ENCODE data around the gene OAS2.
"Not testable (repeated sequence)": the region's sequence is repeated elsewhere in the genome, so short reads cannot be mapped to it uniquely, and the experiment has no call there.

The OAS2 gene

DNA sequence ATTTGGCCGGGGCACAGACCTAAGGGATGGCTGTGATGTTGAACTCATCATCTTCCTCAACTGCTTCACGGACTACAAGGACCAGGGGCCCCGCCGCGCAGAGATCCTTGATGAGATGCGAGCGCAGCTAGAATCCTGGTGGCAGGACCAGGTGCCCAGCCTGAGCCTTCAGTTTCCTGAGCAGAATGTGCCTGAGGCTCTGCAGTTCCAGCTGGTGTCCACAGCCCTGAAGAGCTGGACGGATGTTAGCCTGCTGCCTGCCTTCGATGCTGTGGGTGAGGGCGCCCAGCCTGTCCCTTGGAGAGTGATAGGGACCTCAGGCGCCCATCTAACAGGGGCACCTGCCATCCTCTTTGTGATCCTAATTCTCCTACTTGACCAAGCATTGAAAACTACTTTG lies 27.6 kb upstream of the OAS2 start:
- DNase-seq: no peak

DNA sequence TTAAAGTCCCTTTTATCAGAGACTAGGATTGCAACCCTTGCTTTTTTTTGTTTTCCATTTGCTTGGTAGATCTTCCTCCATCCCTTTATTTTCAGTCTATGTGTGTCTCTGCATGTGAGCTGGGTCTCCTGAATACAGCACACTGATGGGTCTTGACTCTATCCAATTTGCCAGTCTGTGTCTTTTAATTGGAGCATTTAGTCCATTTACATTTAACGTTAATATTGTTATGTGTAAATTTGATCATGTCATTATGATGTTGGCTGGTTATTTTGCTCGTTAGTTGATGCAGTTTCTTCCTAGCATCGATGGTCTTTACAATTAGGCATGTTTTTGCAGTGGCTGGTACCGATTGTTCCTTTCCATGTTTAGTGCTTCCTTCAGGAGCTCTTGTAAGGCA lies 21.2 kb upstream of the OAS2 start:
- not testable (repeated sequence) for DNase-seq

DNA sequence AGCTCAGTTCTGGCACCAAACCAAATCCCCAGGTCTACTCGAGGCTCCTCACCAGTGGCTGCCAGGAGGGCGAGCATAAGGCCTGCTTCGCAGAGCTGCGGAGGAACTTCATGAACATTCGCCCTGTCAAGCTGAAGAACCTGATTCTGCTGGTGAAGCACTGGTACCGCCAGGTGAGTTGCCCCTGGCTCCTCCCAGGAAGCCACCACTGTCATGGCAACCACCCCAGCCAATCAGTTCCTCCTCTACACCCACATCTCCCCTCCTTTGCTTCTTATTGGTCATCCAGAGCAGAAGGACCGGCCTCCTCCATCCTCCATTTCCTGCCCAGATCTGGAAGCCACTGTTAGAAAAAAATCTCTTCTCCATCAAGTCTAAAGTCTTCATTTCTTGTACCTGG lies 17.2 kb upstream of the OAS2 start:
- DNase-seq: no peak

DNA sequence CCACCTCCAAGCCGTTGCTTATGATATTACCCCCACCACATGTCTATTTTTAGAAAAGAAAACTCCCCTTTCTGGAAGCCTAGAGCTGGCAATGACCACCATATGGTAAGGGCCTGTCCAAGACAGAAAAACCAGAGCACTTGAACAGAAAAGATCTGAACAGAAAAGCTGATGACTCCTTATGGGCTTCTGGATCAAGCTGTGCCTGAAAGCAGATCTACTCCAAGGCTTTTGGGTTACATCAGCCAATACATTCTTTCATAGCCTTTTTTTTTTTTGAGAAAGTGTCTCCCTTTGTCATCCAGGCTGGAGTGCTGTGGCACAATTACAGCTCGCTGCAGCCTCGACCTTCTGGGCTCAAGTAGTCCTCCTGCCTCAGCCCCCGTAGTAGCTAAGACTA lies 16.8 kb upstream of the OAS2 start:
- DNase-seq: no peak

DNA sequence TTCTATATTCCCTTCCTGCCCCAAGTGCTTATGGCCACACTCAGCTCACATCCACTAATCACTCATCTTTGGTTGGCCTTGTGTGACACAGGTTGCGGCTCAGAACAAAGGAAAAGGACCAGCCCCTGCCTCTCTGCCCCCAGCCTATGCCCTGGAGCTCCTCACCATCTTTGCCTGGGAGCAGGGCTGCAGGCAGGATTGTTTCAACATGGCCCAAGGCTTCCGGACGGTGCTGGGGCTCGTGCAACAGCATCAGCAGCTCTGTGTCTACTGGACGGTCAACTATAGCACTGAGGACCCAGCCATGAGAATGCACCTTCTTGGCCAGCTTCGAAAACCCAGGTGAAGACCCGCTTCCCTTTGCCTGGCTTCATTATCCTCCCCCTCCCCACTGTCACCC lies 15.8 kb upstream of the OAS2 start:
- DNase-seq: no peak

DNA sequence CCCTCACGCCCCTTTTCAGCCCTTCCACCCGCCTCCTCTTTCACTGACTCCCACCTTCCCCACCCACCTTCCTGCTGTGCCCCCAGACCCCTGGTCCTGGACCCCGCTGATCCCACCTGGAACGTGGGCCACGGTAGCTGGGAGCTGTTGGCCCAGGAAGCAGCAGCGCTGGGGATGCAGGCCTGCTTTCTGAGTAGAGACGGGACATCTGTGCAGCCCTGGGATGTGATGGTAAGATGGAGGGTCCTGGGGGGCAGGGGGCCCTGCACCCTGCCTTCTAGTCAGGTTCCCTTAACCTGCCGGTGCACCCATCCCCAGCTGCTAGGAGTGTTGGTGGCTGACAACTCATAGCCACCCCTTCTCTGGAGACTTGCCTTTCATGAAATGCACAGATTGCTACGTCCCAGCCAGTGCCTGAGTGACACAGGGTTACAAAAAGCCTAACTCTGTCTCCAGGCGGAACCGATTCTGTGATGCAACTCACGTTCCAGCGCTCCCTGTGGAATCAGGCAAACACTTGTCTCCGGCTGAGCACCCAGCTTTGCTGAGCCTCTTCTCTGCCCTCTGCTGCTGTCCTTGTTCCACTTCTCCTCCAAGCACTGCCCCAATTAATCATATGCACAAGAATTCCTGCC lies 15.0 kb upstream of the OAS2 start:
- no peak for DNase-seq

DNA sequence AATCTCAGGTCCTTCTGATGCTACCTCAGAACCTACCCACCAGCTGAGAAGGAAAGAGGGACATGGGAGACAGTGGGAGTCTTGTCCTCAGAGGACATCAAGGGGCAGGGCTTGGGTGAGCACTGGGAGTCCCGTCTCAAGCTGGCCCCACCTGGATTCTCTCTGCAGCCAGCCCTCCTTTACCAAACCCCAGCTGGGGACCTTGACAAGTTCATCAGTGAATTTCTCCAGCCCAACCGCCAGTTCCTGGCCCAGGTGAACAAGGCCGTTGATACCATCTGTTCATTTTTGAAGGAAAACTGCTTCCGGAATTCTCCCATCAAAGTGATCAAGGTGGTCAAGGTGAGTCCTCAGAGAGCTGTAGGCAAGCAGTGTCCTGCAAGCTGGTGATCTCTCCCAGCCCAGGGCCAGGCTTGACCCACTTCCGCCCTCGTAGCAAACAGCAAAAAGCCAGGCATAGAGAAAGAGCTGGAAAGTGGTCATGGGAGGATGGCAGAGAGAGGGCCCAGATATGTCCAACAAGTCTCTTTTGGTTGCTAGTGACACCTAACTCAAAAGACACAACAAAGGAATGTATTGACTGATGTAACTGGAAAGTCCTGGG lies 14.2 kb upstream of the OAS2 start:
- no peak for DNase-seq

DNA sequence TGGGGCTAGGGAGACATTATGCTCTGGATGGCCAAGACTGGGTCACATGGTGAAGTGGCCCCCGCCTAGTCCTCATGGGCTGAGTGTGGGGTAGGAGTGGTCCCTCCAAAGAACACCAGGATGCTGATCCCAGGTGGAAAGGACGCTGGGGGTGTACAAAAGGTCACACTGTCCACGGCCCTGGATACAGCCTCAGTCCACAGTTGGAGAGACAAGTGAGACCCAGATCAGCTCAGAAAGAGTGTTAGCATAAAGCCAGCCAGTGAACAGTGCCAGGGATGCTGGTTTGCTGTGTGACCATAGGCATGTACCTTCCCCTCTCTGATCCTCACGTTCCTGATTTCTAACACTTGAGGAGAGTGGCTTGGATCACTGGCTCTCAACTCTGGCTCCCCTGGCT lies 13.4 kb upstream of the OAS2 start:
- no peak for DNase-seq

DNA sequence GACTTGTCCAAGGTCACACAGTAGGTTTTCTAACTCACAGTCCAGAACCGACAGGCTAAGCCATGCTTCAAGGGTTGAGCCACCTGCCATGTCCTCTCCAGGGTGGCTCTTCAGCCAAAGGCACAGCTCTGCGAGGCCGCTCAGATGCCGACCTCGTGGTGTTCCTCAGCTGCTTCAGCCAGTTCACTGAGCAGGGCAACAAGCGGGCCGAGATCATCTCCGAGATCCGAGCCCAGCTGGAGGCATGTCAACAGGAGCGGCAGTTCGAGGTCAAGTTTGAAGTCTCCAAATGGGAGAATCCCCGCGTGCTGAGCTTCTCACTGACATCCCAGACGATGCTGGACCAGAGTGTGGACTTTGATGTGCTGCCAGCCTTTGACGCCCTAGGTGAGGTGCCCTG lies 12.7 kb upstream of the OAS2 start:
- DNase-seq: no peak

DNA sequence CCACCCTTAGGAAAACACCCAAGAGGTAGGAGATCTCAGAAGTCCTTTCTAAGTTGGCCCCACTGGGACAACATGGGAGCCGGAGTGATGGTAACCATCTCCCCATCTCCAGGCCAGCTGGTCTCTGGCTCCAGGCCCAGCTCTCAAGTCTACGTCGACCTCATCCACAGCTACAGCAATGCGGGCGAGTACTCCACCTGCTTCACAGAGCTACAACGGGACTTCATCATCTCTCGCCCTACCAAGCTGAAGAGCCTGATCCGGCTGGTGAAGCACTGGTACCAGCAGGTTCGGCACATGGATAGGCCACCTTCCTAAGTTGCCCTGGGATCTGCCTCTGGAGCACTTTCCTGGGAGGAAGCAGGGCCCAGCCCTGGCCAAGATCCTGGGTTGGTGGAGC lies 11.0 kb upstream of the OAS2 start:
- DNase-seq: no peak

DNA sequence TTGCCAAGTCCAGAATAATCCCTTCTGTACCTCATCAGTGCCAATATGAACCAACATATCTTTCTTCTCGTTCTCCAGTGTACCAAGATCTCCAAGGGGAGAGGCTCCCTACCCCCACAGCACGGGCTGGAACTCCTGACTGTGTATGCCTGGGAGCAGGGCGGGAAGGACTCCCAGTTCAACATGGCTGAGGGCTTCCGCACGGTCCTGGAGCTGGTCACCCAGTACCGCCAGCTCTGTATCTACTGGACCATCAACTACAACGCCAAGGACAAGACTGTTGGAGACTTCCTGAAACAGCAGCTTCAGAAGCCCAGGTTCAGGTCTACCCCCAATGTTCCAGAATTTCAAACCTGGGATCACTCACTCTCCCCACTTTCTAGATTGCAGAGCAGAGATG lies 10.5 kb upstream of the OAS2 start:
- DNase-seq: no peak

DNA sequence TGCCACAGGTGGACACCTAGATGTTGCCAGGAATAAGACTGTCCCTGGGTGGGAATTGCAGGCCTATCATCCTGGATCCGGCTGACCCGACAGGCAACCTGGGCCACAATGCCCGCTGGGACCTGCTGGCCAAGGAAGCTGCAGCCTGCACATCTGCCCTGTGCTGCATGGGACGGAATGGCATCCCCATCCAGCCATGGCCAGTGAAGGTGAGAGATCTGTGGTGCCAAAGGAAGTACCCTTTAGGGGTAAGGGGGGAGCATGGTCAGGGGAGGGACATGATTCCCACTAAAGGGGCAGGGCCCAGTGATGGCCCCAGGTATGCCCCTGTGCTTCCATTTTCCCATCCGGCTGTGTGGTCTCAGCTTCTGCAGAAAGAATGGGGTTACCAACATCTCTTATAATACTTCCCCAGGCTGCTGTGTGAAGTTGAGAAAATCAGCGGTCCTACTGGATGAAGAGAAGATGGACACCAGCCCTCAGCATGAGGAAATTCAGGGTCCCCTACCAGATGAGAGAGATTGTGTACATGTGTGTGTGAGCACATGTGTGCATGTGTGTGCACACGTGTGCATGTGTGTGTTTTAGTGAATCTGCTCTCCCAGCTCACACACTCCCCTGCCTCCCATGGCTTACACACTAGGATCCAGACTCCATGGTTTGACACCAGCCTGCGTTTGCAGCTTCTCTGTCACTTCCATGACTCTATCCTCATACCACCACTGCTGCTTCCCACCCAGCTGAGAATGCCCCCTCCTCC lies 8.6 kb upstream of the OAS2 start:
- DNase-seq: no peak

DNA sequence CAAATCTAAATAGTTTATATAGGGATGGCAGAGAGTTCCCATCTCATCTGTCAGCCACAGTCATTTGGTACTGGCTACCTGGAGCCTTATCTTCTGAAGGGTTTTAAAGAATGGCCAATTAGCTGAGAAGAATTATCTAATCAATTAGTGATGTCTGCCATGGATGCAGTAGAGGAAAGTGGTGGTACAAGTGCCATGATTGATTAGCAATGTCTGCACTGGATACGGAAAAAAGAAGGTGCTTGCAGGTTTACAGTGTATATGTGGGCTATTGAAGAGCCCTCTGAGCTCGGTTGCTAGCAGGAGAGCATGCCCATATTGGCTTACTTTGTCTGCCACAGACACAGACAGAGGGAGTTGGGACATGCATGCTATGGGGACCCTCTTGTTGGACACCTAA lies 7.9 kb upstream of the OAS2 start:
- no peak for DNase-seq

DNA sequence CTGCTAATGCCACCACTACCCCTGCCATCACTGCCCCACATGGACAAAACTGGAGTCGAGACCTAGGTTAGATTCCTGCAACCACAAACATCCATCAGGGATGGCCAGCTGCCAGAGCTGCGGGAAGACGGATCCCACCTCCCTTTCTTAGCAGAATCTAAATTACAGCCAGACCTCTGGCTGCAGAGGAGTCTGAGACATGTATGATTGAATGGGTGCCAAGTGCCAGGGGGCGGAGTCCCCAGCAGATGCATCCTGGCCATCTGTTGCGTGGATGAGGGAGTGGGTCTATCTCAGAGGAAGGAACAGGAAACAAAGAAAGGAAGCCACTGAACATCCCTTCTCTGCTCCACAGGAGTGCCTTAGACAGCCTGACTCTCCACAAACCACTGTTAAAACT lies 7.1 kb upstream of the OAS2 start:
- DNase-seq: no peak

DNA sequence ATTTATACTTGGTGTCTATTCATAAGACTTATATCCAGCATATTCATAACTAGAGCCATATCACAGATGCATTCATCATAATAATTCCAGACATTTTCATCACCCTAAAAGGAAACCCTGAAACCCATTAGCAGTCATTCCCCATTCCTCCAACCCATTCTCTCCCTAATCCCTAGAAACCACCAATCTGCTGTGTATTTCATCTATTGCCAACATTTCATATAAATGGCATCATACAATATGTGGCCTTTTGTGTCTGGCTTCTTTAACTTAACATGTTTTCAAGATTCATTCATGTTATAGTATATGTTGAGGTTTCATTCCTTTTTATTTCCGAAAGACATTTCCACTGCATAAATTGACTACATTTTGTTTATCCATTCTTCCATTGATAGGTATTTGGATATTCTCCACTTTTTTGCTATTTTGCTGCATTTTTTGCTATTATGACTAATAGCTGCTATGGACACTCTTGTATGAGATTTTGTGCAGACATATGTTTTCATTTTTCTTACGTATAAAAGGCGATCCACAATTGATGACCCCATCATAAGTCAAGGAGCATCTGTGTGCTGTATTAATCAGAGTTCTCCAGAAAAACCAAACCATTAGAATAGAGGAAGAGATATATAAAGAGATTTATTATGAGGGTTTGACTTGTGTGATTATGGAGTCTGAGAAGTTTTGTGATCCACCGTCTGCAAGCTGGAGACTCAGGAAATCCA lies 5.1 kb upstream of the OAS2 start:
- DNase-seq: no peak

DNA sequence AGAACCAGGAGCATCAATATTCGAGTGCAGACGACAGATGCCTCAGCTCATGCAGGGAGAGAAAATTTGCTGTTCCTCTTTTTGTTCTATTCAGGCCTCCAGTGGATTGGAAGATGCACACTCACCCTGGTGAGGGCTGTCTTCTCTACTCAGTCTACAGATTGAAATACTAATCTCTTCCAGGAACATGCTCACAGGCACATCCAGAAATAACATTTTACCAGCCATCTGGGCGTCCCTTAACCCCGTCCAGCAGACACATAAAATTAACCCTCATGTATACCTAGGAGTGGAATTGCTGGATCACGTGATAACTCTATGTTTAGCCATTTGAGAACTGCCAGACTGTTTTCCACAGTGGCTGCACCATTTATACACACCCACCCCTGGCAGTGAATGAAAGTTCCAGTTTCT lies 4.5 kb upstream of the OAS2 start:
- DNase-seq: peak in 2 of 3 donors; percentile 41 to 60

DNA sequence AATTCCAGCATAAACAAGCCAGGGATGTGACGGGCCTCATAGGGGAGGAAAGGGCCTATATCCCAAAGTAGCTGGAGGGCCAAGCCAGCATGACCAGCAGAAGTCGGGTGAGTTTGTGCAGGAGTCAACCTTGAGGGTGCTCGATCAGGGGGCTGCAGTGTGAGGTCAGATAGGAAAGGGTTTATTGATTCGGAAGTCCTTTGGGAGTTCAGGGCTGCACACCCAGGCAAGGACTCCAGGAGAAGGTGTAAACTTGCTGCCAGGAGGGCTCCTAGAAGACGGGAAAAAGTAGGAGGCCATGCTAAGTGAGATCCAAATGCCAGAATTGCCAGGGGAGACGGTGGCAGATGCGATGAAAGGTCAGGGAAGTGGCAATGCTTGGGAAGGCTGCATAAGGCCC lies 3.4 kb upstream of the OAS2 start:
- DNase-seq: no peak

DNA sequence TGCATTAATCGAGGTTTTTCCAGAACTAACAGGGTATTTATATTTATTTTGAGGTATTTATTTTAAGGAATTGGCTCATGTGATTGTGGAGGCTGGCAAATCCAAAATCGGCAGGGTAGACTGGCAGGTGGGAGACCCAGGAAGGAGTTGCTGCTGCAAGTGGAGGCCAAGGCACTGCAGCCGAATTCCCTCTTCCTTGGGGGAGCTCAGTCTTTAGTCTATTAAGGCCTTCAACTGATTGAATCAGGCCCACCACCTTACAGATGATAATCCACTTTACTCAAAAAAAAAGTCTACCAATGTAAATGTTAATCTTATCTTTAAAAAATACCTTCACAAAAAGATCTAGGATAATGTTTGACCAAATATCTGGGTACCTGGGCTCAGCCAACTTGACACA lies 1.2 kb upstream of the OAS2 start:
- no peak for DNase-seq

DNA sequence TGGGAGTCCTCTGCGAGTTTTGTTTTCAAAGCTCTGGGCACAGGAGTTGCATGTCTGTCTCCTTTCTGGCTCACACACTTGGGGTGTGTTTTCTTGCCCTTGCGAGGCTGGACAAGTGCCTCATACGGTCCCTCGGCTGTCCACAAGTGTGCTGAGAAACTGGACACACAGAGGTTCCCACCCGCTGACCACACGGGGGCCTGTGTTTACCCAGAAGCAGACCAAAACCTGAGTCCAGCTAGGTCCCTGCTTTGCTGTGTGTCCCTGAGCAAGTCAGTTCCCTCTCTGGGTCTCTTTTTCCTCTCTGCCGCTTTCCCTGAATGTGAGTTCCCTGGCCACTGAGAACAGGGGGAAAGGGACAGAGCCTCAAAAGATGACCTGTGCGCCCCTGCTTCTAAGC lies 678 bp upstream of the OAS2 start:
- DNase-seq: peak; percentile 45 to 69 (median 57)

DNA sequence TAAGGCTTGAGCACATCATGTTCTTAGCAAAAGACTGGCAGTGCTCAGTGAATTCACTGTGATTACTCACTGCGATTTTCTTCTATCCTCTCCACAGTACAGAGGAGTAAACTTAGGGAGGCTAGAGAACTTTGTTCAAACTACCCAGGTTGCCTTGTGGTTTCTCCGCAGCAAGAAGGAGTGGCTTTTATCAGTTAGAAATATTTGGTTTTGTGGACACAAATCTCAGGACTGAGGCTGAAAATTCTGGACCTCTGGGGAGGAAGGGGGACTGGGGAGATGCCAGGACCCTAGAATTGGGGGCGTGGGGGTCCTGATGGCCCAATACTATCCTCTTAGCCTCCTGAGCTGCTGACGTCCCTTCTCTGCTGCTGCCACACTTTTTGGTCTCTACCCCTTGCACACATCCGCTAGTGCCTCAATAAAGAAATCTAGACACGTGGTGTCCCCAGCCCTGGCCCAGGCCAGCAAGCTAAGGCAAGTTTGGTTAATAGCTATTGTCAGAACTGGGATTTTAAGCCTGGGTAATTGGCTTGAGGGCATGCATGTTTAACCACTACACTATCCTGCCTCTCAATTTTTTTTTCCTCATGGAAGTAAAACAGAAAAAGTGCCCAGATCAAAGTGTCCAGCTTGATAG lies 842 bp downstream of the OAS2 start:
- DNase-seq: peak; percentile 55 to 73 (median 68)

DNA sequence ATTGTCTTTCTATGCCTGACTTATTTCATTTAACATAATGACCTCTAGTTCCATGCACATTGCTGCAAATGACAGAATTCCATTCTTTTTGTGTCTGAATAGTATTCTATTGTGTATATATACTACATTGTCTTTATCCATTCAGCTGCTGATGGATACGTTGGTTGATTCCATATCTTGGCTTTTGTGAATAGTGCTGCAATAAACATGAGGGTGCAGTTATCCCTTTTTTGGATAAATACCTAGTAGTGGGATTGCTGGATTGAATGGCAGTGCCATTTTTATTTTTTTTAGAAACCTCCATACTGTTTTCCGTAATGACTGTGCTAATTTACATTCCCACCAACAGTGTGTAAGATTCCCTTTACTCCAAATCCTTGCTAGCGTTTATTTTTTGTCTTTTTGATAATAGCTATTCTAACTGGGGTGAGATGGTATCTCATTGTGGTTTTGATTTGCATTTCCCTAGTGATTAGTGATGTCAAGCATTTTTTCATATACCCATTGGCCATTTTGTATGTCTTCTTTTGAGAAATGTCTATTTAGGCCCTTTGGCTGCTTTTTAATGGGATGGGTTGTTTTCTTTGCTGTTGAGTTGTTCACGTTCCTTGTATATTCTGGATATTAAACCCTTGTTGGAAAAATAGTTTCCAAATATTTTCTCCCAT lies 2.3 kb downstream of the OAS2 start:
- DNase-seq: peak in 1 of 3 donors; percentile 47

DNA sequence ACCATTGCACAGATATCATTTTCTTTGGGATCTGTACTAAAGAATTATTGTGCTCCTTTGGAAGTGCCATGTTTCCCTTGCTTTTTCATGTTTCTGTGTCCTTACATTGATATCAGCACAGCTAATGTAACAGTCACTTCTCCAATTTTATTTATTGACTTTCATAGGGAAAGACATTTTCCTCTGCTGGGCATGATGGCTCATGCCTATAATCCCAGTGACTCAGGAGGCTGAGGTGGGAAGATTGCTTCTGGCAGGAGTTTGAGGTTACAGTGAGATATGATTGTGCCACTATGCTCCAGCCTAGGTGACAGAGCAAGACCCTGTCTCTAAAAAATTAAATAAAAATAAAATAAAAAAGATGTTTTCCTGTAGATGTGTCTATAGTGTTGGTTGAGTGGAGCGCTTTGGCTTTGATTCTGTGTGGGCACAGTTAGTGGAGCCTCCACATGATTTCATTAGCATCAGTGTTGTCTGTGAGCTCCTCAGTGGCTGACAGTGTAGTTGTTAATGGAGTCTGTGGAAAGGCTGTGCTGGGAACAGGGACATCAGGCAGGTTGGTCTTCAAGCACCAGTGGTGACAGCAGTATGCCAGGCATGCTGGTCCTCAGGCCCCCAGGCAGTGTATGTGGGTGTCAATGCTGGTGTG lies 7.4 kb downstream of the OAS2 start:
- peak; percentile 48 to 67 (median 52) for DNase-seq
